NCI-H460 (cell line): Measurements from ENCODE around the gene CCNQ. TPM values are rescaled to one million over a fixed set of nuclear protein-coding genes. Genes with fewer than 3 reads are reported as not detected.

Source experiments
- DNase-seq: peaks from one replicate; pipeline ENCODE4 v3.0.0-alpha.2; 2016; ENCODE audit warnings: low read depth; ENCODE audit errors: extremely low read depth
- total RNA-seq: library from RNA; depleted of rRNA; stranded (reverse); fragments of >200 nt; shearing (Covaris generic); gene quantifications from 2 replicates; pipeline ENCODE4 v1.2.3, GENCODE V29; 2014

Gene CCNQ
- total RNA-seq, 1 experiment from 2014 or later = 33.7 TPM

DNA sequence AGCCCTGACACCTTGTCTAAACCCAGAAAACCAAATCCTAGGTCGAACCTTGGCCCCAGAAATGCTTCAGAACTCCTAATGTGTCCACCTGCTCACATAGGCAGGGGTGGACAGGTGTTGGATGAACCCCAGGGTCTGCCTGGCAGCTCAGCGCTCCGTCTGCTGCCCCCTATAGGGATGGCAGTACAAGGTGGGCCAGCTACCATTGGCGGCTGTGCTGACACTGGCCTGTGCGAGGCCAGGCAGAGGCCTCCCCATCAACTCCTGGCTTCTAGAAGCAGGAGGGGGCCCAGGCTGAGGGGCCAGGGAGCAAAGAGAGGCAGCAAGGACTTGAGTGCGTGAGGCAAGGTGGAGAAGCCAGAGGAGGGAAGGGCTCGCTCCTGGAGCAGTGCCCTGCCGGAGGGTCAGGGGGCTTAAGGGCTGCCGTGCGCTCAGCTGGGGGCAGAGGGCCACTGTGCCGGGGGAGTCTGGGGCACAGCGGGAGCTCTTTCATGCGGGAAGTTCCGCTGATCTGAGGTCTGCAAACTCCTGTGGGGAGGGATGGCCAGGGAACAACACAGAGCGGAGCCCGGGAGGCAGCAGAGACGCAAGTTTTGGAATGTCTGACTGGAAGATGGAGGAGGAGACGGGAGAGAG, 20.6 kb downstream of the CCNQ start:
- DNase-seq = no peak

DNA sequence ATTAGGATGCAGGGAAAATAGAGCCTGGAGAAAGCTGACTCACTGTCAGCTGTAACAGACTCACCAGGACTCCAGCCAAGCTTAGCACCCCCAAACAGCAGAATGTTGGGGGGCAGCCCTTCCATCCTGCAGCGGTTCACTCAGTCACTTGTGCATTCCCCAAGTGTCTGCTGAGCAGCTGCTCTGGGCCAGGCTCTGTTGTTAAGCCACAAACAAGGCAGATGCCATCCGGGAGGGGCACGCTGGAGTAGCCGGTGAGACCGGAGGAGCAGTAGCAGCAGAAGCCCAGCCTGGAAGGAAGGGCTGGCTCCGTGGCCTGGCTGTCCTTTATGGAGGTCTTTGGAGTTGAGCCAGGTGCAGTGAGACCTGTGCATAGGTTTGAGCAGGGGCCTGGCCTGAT, 22.0 kb downstream of the CCNQ start:
- no peak for DNase-seq

DNA sequence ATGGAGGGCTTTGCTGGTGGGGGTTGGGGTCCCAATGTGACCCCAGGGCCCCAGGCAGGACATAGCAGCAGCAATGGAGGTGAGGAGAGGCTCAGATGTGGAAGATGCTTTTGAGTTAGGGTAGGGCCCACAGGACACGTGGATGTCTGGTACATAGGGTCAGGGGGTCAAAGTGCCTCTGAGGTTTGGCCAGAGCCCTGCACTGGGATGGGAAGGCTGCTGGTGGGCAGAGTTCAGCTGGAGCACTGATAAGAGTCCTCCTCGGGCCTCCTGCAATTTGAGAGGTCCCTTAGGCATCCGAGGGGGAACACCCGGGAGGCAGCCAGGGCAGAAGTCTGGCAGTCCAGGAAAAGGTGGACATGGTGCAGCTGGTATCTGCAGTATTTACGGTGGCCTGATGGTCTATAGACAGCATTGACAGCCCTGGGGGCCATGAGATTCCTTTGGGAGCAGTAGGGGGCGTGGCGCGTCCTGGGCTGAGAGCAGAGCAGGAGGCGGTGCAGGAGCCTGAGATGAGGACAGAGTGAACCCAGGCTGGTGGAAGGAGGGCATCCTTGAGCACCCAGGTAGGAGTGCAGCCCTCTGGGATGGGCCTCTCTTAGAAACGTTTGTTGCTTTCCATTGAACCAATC, 22.6 kb downstream of the CCNQ start:
- DNase-seq = no peak

DNA sequence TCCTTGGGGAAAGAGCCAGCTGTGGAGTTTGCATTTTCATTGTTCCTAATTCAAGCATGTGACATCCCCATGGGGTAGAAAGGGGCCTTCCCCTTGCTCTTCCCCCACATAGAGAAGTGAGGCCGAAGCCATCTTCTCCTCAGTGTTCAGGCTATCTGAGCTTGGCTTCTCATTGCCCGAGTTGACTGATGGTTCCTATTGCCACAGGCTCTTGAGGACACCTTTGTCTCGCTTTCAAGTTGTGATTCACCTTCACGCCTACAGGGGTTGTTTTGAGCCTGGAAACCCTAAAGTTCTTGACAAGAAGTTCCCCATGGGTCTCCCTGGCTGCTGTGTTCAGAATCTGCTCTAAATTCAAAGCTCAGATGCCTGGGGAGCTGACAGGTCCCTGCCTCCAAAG, 25.0 kb downstream of the CCNQ start:
- no peak for DNase-seq

DNA sequence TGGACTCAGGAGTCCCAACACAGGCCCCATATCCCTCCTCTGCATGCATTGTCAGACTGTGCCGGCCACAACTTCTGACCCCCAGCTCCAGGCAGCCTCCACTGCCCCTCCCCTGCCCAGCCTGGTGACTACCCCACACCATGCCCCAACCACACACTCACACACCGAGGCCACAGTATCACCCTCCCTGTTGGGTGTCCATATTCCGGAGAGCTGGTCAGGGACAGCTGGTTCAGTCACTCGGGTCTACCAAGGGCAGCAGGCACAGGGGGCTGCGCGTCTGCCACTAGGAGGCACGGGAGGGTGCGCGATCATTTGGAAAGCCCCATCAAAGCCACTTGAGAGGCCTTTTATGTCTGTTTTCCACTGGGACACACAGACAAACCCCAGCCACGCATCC, 26.3 kb downstream of the CCNQ start:
- DNase-seq = no peak

DNA sequence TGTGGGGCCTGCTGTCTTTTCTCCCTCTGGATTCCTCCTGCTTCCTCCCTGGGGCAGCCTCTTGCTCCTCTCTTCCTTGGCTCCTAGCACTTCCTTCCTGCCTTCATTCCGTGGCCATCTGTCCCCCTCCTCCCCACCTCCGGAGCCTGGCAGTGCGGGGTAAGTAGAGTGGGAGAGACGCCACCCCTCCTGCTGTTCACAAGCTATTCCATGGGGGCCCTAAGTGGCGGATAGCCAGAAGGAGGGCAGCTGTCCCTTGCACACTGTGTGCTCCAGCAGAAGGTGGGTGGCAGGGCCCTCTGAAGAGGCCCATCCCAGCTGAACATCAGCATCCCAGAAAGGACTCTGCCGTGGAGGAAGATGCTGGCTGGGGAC, 27.4 kb downstream of the CCNQ start:
- no peak for DNase-seq

DNA sequence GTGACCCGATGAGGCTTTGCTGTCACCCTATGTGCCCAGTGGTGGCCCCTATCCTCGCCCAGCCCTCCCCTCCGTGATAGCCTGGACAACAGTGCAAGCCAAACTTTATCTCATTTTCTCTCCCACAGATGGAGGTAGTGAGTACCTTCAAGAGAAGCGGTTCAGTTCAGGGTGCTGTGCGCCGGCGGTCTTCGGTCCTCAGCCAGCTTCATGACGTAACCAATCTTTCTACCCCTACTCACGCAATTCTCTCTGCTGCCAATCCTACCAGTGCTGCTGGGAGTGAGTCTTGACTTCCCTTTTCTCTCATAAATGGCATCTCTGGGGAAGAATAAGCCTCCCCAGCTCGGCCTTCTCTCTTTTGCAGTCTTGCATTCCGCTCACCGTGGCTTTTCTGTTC, 29.5 kb downstream of the CCNQ start:
- no peak for DNase-seq

DNA sequence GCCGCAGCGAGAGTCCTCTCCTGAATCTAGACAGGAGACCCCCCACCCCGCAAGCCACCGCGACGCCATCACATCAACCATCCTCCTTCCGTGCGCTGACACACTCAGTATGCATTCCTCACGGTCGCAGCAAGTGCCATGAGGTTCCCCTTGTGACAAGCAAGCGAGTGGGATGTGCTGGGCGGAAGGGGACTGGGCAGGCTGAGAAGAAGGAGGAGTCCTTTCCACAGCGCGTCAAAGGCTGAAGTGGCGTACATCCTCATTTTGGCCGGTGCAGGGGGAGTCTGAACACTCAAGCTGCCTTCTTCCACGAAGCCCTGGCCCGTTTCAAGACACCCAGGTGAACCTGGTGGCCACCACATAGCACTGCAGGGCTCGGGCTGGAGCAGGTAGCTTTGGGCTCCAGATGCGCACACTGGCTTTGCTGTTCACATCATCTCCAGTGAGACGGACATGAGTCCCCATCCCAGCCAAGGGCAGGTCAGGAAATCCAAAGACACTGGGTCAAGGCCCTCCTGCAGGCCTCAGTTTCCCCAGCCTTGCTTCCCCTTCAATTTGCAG, 30.4 kb downstream of the CCNQ start:
- no peak for DNase-seq

DNA sequence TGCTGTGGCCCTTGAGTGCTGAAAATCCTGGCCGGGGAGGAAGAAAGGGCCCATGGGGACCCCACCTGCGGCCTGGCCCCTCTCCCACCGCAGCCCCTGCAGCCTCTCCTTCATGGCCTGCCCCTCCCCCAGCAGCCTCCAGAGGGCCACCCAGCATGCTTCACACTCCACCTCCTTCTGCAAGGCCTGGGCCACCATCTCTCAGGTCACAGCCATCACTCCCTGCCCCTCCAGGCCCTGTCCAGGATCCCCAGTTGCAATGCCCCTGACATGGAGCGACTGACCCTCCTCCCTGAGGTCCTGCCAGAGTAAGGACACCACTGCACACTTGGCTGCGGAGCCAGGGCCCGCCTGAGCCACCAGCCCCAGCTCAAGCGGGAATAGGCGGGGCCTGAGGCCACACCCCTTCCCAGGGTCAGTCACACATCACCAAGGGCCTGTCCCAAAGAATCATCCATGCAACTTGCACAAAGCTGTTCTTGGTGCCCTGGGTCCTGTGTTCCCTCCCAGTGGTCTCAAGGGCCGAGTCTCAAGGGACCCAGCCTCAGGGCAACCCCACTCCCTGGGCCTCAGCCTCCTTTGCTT, 32.9 kb downstream of the CCNQ start:
- no peak for DNase-seq

DNA sequence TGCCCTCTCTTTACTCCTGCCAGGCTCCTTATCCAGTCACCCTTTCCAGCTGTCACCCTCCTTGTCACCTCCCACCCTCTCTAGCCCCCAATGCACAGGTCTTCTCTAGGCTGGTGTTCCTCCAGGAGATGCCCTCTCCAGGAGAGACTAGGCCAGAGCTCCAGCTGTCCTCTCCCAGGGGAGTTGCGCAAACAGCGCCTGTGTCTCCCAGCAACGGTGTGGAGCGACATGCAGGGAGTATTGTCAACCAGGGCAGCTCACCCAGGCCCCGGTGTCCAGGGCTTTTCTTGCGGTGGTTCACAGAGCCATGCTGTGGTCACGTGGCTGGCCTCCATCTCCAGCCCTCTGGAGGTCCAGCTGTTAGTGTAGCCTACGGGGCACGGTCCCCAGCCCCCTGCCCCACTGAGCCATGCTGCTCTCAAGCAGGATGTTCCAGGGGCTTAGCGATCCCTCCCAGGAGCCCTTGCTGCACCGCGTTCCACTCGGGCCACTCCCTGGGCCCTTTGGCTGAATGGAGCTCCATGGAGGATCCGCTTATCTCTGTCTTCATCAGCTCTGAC, 34.8 kb downstream of the CCNQ start:
- DNase-seq = no peak

DNA sequence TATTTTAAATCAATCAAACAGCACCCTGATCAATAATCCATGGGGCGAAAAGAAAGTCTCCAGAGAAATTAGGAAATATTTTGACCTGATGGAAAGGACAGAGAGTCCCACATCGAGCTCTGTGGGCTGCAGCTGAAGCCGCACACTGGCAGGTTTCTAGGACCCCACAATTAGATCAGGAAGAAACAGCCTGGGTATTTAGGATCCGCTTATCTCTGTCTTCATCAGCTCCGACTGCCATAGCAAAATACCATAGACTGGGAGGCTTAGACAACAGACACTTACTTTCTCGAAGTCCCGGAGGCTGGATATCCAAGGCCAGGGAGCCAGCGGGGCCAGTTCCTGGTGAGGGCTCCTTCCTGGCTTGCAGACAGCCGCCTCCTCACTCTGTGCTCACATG, 36.4 kb downstream of the CCNQ start:
- DNase-seq = no peak

DNA sequence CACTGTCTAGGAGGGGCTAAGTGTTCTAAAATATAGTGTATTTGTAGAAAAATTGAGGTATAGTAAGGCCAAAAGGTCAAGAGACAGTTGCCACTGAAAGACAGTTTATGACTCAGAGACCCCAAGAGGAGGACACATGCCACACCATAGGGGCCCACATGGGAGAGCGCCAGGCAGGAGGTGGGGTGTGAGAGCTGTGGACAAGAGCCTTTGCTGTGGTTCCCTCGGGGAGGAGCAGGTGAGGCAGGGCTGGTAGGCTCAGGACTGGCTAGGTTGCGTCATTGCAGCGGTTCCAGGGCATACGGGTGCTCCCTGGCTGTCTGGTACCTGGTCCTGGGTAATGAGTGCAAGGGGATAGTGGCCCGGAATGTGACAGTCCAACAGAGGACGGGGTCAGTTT, 37.6 kb downstream of the CCNQ start:
- DNase-seq = no peak

DNA sequence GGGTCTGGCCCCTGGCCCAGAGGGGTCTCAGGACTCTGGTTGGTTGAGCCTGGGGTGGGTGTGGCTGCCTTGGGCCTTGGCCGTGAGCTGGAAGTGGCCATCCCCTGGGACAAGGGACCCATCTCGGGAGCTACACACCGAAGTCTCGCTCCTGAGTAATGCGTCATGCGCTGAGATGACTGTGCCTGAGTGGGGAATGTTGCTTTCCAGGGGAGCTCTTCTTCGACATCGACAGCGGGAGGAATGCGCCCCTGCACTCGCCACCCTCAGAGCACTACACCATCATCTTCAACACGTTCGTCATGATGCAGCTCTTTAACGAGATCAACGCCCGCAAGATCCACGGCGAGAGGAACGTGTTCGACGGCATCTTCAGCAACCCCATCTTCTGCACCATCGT, 38.5 kb downstream of the CCNQ start:
- no peak for DNase-seq

DNA sequence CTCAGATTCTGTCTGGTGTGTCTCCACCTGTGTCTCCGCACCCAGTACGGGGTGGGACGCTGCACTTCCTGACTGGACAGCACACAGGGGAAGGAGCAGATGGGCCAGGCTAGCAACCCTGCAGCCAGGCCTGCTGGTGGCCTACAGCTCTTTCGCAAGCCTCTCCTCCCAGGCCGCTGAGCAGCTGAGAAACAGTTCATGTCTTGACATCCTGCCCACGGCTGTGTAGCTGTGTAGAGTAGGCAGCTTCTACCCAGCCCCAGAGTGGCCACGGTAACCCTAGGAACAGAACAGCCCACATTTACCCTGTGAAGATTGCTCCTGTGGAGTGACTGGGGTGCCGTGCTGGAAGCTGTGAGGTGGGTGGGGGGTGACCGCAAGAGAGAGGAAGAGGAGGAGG, 38.9 kb downstream of the CCNQ start:
- no peak for DNase-seq

DNA sequence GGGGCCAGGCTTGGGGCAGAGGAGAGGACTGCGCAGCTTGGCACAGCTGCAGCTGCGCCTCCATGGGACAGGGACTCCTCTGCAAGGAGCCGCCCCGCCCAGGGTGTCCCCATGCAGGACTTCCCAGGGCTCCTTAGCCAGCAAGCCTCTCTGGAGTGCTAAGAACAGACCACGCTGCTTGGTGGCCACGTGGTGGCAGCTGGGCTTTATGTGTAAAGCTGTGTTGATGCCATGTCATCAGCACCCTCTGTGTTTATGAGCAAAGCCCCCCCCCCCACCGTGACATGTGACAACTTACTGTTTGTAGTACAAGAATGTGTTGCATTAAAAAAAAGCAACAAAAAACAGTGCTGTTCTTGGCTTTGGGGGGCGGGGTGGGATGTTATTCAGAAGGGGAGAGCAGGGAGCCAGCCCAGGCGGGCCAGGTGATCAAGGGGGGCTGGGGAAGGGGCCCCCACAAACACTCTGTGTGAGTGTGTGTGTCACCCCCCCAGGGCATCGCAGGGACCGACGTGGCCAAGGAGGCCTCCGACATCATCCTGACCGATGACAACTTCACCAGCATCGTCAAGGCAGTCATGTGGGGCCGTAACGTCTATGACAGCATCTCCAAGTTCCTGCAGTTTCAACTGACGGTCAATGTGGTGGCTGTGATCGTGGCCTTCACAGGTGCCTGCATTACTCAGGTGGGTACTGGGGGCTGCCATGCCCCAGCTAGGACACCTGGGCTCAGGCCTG, 41.2 kb downstream of the CCNQ start:
- no peak for DNase-seq

DNA sequence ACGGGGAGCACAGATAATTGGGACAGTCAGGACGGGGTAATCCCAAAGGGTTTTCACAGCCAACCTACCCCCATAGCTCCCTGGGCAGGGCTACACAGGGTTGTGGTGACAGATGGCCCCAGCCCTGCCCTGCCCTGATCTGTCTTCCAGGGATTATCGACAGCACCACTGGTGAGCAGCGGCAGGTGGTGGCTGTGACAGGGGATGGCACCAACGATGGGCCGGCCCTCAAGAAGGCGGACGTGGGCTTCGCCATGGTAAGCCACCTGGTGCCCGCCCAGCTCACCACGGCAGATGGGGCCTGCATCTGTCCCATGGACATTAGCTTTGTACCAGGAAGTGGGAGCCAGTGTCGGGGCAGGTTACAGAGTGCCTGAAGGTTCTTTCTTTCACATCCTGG, 42.2 kb downstream of the CCNQ start:
- no peak for DNase-seq

DNA sequence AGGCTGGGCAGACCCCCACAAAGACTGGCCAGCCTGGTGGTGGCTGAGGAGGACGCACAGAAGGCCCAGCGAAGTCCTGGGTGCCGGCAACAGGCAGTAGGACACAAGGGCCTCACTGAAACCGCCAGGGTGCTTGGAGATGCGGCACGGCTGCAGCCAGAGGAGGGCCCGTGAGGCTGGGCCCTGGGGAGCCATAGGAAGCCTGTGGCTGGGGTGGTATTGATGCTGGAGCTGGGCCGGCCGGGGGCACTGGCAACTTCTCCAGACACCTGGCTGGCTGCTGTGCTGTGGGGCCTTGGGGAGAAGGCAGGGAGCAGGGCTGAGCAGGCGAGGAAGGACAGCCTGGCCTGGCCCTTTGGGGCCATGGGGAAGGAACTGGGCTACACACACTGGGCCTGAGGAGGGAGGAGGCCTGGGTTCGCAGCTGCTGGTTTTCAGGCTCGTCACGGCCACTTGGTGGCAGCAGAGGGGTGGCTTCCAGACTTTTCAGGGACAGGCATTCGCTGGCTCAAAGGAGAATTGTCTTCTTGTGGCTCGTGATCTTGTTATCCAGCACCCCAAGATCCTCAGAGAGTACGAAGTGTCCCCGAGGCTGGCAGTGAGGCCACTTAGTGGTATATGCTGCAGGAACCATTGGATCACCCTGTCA, 44.3 kb downstream of the CCNQ start:
- peak; percentile 58 for DNase-seq

DNA sequence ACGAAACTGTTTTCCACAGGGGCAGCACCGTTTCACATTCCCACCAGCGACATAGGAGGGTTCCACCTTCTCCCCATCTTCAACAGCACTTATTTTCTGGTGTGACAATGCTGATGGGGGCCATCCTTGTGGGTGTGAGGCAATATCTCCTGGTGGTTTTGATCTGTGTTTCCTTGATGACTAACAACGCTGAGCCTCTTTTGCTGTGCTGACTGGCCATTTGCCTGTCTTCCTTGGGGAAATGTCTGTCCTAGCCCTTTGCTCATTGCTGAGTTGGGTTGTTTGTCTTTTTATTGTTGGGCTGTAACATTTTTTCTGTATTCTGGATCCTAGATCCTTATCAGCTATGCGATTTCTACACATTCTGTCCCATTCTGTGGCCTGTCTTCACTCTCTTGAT, 47.8 kb downstream of the CCNQ start:
- DNase-seq = no peak

DNA sequence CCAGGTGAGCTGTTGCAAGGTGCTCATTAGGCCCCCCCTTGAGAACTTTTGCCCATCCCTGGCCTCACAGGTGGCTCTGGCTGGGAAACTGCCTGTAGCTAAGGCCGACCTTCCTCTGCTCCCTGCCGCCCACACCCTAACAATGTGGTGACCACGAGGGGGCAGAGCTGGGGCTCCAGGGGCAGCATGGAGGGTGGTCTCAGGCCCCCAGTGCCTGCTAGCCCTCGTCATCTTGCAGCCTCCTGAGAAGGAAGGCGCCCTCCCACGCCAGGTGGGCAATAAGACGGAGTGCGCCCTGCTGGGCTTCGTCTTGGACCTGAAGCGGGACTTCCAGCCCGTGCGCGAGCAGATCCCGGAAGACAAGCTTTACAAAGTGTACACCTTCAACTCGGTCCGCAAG, 49.1 kb downstream of the CCNQ start:
- DNase-seq = no peak

DNA sequence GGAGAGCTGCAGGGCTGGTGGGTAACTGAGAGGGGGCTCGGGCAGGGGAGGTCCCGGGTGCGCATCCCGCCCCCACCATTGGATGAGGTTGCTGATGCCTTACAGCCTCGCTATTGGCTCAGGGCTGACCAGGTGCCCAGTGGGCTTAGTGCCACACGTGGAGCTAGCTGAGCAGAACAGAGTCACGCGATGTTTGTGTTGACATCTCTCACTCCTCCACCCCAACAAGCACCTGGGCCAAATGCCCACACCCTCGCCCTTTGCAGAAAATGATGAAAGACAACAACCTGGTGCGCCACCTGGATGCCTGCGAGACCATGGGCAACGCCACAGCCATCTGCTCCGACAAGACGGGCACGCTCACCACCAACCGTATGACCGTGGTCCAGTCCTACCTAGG, 49.7 kb downstream of the CCNQ start:
- no peak for DNase-seq

DNA sequence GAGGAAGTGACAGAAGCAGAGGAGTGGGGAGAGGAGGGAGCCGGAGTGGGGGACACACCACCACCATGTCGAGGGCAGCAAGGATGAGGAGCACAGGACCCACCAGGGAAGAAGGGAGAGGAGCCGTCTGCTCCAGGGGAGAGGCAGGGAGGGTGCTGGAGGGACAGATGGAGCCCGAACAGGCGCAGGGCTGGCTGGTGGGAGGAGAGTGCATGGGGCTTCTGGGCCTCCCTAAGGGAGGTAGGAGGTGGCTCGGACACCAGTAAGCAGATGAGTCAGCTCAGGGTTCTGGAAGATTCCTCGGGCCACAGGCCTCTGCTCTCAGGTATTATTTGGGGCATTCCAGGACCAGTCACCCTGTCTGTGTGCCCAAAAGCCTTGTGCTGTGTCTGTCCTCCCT, 51.7 kb downstream of the CCNQ start:
- no peak for DNase-seq
